ENCODE measurements around the gene NELFE. TPM values are rescaled to one million over a fixed set of nuclear protein-coding genes. Genes with fewer than 3 reads are reported as not detected.

Gene NELFE
- total RNA-seq, 4 donors from 2014 or later: 64.1 to 89.7 (median 70.4) TPM

DNA sequence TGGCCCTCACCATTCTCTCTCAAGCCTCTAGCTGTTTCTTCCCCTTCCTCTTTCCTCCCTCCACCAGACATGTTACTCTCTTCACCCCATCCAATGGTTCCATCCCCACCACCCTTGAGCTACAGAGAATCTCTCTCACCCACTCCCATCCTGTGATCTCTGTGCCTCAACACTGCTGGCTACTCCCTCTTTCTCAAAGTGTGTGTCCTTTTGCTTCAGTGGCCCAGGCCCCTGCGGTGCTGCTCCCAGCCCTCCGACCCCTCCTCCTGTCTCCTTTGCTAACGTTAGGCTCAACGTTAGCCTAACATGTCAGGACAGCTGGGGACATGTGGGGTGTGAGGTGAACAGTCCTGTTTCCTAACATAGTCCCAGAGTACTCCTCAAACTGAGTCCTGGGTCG, 5.9 kb downstream of the NELFE start:
- Histone ChIP-seq H3K27ac (peak overlapping the region in 3 of 4 donors; percentile 32 to 55 (median 43)), H3K9me3 (no peaks in the 10 kb centered on the region), H3K36me3 (peaks cover 0 to 67% of the 10 kb centered on the region in 2 donors), H3K4me3 (no peak overlapping the region), H3K4me1 (peaks cover 0 to 18% (median 3%) of the 10 kb centered on the region in 3 donors), H3K27me3 (no peaks in the 10 kb centered on the region)
- no peak for ATAC-seq
- no peak for TF ChIP-seq POLR2A (IDR thresholded peaks at IDR 0.05)
- TF ChIP-seq, protein P1, sequence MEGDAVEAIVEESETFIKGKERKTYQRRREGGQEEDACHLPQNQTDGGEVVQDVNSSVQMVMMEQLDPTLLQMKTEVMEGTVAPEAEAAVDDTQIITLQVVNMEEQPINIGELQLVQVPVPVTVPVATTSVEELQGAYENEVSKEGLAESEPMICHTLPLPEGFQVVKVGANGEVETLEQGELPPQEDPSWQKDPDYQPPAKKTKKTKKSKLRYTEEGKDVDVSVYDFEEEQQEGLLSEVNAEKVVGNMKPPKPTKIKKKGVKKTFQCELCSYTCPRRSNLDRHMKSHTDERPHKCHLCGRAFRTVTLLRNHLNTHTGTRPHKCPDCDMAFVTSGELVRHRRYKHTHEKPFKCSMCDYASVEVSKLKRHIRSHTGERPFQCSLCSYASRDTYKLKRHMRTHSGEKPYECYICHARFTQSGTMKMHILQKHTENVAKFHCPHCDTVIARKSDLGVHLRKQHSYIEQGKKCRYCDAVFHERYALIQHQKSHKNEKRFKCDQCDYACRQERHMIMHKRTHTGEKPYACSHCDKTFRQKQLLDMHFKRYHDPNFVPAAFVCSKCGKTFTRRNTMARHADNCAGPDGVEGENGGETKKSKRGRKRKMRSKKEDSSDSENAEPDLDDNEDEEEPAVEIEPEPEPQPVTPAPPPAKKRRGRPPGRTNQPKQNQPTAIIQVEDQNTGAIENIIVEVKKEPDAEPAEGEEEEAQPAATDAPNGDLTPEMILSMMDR (IDR thresholded peaks at IDR 0.05): no peak
- TF ChIP-seq POLR2AphosphoS5 (IDR thresholded peaks at IDR 0.05): no peak
- no peak for TF ChIP-seq EP300 (IDR thresholded peaks at IDR 0.05)
- 64 to 66% methylated on average over 4 to 5 of the region's 5 CpGs for WGBS, 2 donors (ENCODE audit: low coverage in 1 of 2)

GRCh38 chr6:31952140-31952805, 6.5 kb downstream of the NELFE start:
- Histone ChIP-seq H3K4me1 (peaks cover 0 to 12% (median 0%) of the 10 kb centered on the region in 3 donors), H3K27ac (peak overlapping the region in 3 of 4 donors; percentile 39 to 55 (median 43)), H3K36me3 (peaks cover 0 to 67% of the 10 kb centered on the region in 2 donors), H3K9me3 (no peaks in the 10 kb centered on the region), H3K27me3 (no peaks in the 10 kb centered on the region), H3K4me3 (no peak overlapping the region)
- peak; percentile 68 for ATAC-seq
- TF ChIP-seq, protein P1 (IDR thresholded peaks at IDR 0.05): peak in 3 of 4 experiments; percentile 66 to 75 (median 71)
- TF ChIP-seq POLR2AphosphoS5 (IDR thresholded peaks at IDR 0.05): no peak
- 21 to 50% methylated on average over 2 to 4 of the region's 5 CpGs for WGBS, 2 donors (ENCODE audit: low coverage in 1 of 2)

DNA sequence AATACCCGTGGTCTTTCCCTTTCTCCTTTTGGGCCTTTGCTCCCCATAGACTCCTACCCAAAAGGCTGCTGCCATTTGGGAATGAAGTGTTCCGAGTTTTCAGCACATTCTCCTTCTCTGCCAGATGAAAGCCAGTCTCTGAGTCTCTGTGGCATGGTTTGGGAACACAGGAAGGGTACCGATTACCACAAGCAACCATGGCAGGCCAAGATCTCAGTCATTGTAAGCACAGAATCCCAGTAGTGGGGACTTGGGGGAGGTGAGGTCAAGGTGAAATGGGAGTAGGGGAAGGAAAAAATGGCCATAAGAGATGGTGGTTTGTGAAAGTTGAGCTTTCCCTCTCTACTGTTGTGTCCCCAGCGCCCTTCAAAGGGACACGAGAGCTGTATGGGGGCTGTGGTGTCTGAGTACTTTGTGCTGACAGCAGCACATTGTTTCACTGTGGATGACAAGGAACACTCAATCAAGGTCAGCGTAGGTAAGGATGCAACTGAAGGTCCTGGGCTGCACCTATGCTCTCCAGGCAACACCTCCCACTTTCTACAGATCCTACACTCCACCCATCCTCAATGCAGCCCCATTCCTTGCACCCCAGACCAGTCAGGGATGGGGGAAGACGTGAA, 8.7 kb downstream of the NELFE start:
- H3K36me3 ChIP-seq: peaks cover 0 to 45% of the 10 kb centered on the region in 2 donors

DNA sequence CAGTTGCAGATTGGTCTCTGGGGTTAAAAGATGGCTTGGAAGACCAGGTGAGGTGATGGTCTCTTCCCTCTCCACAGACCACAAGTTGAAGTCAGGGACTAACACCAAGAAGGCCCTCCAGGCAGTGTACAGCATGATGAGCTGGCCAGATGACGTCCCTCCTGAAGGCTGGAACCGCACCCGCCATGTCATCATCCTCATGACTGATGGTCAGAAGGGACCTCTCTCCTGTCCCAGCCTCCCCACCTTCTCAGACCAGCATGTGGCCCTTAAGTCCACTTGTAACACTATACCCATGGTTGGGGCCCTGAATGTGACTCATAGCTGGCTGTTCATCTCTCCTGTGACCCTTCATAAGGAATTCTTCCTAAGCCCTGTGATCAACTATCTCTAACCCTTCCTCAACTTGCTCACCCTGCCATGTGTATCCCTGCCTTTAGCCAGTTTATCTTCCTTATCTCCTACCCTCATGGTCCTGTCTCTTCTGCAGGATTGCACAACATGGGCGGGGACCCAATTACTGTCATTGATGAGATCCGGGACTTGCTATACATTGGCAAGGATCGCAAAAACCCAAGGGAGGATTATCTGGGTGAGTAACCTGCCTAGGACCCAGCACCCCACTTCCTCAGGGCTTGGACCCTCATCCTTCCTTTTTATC, 9.9 kb downstream of the NELFE start:
- Histone ChIP-seq H3K27ac (peak overlapping the region in 2 of 4 donors; percentile 1 to 7), H3K4me3 (no peak overlapping the region), H3K27me3 (no peaks in the 10 kb centered on the region), H3K4me1 (peaks cover 0 to 33% (median 10%) of the 10 kb centered on the region in 3 donors), H3K36me3 (peaks cover 0 to 34% of the 10 kb centered on the region in 2 donors), H3K9me3 (no peaks in the 10 kb centered on the region)
- 75 to 92% methylated on average over 4 to 6 of the region's 6 CpGs for WGBS, 2 donors (ENCODE audit: low coverage in 1 of 2)
- TF ChIP-seq POLR2AphosphoS5 (IDR thresholded peaks at IDR 0.05) (no peak), POLR2A (IDR thresholded peaks at IDR 0.05) (no peak), EP300 (IDR thresholded peaks at IDR 0.05) (no peak)
- TF ChIP-seq, protein P1 (IDR thresholded peaks at IDR 0.05): no peak
- ATAC-seq: no peak

More for the DNA sequence above, 8.7 kb downstream of the NELFE start:
- TF ChIP-seq, protein P1 (IDR thresholded peaks at IDR 0.05): no peak
- TF ChIP-seq POLR2A (IDR thresholded peaks at IDR 0.05): no peak
- TF ChIP-seq EP300 (IDR thresholded peaks at IDR 0.05): no peak
- TF ChIP-seq POLR2AphosphoS5 (IDR thresholded peaks at IDR 0.05): no peak
- peaks cover 0 to 28% (median 7%) of the 10 kb centered on the region in 3 donors for H3K4me1 ChIP-seq
- ATAC-seq: no peak
- 80 to 86% methylated on average over 5 to 6 of the region's 7 CpGs for WGBS, 2 donors (ENCODE audit: low coverage in 1 of 2)
- H3K9me3 ChIP-seq: no peaks in the 10 kb centered on the region
- no peaks in the 10 kb centered on the region for H3K27me3 ChIP-seq
- H3K27ac ChIP-seq: peak overlapping the region in 2 of 4 donors; percentile 1 to 11
- H3K4me3 ChIP-seq: no peak overlapping the region
